ENCODE measurements around the gene GAK.

GAK gene

DNA sequence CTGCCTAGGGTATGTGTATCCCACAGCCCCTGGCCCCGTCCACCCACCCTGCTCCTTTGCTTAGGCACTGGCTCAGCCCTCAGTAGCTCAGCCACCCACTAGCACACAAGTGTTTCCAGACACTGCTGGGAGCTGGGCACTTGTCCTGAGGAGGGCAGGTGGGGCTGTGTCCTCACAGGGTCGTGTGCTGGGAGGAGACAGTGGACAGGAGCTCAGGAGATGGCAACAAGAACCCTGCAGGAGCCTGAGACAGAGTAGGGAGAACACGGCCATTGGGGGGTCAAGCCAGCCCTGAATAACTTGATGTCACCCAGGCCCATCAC is 100.7 kb downstream of the GAK start:
- DNase-seq (ENCODE audit: low spot score): no peak

DNA sequence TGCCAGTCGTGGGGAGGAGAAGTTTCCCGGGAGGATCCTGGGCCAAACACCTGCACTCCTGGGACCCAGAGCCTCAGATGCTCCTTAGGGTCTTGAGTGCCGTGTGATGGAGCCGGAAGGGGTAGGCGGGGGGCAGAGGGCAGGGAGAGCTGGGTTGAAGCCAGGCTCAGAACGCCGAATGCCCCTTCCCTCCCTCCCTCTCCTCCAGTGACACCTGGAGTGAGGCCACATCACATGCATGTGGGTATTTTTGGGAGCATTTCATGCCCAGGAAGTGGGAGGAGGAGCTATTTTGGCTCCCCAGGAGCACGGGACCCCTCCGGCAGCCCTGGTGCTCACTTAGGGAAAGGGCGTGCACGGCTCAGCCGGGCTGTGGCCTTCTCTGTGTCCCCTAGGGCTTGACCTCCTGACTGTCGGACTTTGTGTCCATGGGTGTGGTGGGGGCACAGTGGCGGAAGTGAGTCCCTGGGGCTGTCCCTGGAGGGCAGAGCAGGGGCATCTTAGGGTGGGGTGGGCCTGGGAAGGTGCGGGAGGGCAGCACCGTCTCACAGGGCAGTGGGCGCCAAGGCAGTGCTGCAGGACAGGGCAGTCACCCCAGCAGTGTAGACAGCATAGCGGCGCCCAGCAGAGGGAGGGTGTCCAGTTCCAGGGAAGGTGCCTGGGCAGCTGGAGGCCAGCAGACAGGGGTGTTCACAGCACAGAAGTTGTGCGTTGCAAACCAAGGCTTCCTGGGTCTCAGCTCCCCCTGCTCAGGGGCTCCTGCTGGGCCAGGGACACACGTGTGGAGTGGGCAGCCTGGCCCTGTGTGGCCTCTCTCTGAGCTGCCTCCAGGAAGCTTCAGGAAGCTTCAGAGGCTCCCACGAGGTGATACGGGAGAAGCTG is 101.3 kb downstream of the GAK start:
- DNase-seq (ENCODE audit: low spot score): no peak

DNA sequence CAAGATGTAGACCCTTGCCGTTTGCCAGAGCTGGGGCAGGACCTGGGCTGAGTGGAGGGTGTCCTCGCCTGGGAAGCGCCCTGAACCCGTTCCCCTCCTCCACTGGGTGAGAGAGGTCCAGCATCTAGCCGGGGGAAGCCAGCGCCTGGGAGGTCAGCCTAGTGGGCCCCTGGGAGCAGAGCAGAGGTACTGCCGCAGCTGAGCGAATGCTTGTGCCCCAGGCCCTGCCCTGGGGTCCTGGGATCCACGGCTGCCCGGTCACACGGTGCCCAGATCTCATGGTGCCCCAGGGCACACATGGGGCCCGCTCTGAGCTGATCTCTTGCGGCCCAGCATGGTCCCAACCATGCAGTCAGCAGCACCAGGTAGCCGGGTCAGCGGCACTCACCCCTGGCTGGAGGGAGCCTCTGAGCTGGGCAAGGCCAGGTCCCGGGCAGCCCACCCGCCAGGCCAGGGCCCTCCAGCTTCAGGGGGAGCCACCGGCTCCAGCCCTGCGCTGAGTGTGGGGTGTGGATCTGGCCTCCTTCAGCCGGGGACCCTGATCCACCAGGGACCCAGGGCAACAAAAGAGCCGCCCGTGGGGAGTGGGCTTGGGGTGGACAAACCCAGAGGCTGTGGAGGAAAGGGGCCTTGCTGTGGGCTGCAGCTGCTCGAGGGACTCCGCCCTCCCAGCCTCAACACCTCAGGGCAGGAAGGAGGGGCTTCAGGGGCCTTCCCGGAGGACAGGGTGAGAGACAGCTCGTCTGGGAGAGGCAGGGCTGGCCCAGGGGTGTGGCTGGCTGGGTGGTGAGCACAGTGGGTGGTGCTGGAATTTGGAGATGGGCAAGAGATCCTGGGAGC is 102.1 kb downstream of the GAK start:
- DNase-seq (ENCODE audit: low spot score): no peak

DNA sequence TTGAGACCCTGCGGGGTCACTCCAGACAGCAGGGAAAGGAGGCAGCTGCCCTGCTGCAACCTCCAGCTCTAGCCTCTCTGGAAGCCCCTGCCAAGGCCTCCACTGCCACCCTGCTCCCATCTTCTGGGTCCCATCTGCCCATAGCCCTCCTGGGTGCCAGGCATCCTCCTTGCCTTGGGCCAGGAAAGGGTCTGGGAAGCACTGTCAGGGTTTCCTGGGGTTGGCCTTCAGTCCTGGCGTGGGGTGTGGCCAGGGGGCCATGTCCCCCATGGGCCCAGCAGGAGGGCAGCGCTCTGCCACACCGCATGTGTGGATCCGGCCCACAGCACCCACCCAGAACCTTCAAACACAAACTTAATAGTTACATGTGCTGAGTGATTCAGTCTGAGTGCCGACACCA is 102.8 kb downstream of the GAK start:
- no peak for DNase-seq (ENCODE audit: low spot score)

DNA sequence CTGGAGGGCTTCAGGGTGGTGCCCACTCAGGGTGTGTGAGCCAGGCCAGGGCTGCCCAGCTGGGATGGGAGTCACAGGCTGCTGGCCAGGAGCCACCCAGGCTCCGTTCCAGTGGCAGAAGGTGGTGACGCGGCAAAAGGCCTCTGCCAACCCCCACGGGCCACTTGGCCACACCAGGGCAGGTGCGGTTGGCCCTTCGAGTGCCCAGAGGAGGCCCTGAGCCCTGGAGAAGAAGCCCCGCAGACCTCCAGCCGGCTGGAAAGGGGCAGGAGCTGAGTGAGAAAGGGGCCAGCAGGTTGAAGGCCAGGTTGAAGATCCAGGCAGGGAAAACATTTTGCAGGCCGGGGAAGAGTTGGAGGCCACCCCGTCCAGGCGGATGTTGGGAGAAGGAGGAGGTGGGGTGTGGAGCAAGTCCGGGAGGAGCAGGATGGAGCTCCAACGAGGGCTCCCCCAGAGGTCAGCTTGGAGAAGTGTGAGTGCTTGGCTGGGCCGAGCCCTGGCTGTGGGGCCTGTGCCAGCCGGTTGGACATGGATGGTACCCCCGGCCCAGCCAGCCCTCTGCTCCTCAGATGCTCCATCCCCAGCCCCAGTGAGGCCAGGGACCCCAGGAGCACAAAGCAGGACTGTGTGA is 103.4 kb downstream of the GAK start:
- DNase-seq (ENCODE audit: low spot score): peak; percentile 61

DNA sequence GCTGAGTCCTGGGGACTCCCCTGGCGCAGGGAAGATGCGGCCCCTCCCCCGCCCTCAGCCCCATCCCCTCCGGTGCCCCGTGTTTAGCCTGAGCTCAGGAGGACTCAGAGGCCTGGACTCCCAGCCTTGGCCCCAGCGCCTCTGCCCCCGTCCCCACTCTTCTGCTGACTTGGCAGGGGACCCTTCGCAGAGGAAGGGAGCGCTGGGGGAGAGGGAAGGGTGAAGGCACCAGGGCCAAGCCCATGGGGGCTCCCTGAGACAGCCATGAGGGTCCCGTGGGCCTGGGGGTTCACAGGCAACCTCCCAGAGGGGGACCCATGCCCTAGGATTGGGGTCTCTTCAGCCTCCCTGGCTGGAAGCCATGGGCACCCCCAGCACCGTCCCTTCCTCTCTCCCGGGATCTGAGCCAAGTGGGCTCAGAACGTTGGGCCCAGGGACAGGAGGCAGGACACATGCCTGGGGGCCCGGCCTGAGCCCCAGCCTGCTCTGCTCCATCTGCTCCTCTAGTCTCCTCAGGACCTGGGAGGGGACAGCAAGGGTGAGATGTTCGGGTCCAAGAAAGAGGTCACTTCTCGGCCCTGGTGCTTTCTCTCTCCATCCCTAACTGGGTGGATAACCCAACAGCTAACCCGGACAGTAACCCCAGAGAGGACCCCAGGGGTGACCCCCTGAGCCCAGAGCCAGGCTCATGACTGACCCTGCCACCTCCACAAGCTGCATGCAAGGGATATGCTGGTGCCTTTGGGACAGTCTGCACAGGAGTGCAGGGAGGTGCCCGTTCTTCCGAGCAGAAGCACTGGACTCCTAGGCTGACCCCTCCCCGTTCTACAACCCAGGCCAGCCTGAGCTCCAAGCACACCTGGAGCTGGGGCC is 104.7 kb downstream of the GAK start:
- no peak for DNase-seq (ENCODE audit: low spot score)

DNA sequence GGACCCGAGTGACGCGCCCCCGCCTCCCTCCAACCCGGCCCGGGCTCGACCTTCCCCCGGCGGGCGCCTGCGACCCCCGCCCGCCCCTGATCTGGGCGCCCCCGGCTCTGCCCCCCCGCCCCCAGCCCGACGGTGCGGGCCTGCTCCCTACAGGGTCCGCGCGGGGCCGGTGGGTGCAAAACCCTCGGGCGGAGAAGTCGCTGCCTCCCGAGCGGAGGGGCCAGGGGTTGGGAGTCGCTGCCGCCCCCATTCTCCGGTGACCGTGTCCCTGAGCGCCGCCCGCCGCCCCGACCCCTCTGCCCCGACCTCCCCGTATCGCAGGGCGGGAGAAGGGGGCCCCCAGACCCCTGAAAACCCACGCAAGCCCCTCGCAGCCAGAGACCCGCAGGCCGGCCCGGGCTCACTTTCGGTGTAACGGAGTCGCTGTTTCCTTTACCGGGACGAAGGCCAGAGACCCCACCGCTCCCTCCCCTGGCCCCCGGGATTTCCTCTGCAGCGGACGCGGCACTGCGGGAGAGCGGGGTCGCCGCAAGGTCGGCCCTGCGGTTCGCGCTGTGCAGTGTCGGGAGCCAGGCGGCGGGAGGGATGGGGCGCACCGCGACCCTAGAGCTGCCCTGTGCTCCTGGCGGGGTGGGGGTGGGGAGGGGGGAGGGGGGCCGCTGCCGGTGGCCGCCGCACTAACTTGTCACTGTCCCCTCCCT is 105.5 kb downstream of the GAK start:
- DNase-seq (ENCODE audit: low spot score): peak; percentile 32

DNA sequence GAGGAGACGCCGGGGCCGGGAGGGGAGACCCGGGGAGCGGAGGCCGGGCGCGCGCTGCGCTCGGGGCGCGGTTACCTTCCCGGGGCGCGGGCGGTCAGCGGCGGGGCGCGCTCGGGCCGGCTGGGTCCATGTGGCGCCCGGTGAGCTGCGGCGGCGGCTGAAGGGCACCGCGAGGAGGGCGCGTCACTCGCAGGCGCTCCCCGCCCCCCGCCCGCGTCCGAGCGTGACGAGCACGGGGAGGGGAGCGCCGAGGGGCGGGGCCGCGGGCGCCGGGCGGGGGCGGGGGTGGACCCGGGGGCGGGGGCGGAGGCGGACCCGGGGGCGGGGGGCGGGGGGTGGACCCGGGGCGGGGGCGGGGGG is 106.2 kb downstream of the GAK start, which contains the start of gene CPLX1:
TSS of gene CPLX1 (minus strand) at position 159 of the 360 bp plus-strand sequence. CDS start 1,607 bp downstream, outside the sequence.
- no peak for DNase-seq (ENCODE audit: low spot score)

DNA sequence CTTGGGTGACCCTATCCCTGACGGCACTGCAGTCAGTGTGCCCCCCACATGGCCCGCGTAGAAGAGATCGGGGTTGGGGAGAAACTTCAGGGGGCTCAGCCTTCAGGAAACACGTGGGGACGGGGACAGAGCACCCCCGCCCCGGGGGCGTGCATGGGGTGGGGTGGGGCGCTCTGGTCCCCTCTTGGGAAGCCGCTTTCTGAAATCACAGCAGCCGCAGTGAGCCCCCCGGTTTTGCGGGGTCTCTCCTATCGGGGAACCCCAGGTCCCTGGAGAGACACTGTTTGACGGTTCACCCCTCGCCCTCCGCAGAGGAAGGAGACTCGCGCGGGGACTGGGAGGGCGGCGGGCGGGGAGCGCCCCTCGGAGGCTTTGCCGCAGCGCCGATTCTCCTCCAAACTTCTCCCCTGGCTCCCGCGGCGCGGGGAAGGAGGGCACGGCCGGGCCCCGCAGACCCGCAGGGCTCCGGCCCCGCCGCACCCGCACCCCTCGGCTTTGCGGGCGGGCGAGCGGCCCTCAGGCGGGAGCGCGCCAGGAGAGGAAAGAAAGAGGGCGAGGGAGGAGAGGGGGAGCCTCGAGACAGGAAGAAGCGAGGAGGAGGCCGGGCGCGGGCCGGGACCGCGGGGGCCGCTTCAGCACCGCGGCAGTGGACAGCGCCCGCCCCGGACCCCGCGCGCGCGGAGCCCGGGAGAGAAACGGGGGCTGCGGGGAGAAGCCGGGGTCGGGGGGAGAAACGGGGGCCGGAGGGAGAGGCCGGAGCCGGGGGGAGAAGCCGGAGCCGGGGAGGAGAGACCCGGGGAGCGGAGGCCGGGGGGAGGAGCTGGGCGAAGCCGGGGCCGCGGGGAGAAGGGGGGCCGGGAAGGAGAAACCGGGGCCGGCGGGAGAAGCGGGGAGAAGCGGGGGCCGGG is 106.8 kb downstream of the GAK start:
- DNase-seq (ENCODE audit: low spot score): no peak

DNA sequence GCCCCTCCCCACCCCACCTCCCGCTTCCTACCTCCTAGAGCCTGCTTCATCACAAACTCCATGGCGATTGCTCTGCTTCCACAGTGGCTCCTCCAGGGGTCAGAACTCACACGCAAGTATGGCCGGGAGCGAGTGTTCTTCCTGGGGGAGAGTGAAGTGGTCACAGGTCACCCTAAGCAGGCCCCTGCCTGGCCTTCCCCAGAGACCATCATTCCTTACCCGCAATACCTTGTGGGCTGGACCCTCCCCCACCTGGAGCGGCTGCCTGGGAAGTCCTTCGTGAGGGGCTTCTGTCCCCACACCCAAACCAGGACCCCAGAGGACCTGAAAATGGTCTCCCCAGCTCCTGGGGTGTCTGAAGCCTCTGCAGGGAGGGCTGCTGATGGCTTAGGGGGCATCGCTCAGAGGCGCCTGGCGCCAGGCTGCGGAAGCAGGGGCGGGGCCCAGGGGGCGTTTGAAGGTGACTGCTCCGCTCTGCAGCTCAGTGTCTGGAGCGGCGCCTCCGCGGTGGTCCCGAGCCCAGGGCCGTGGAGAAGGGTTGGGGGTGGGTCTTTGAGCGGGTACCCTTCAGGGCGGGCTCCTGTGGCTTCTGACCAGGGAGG is 107.6 kb downstream of the GAK start:
- no peak for DNase-seq (ENCODE audit: low spot score)

DNA sequence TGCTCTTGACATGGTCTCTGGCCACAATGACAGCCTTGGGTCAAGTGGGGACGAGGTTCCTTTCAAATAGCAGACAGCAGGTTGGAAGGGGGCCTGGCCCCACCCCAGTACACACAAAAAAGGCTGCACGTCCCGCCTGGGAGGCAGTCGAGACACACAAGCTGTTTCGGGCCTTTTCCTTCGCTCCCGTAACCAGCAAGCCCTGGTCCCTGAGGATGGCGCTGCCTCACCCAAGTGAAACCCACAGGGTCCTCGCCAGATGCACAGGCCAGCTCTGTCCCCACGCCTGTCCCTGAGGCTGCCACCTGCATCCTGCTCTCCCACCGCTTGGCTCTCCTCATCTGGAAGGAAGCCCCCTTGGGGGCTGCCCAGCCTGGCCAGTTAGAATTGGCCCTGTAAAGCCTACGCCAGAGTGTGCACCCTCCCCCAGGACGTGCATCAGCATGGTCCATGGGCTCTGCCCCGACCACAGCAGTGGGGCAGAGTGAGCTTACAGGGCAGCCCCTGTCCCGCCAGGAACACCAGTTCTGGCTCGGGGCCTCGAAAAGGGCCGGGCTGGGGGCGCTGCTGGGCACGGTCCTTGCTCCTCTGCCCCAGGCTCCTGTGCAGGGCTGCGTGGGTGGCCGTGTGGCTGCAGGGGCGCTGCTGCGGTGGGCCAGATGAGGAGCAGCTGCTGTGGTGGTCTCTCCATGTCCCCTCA is 108.2 kb downstream of the GAK start:
- no peak for DNase-seq (ENCODE audit: low spot score)

DNA sequence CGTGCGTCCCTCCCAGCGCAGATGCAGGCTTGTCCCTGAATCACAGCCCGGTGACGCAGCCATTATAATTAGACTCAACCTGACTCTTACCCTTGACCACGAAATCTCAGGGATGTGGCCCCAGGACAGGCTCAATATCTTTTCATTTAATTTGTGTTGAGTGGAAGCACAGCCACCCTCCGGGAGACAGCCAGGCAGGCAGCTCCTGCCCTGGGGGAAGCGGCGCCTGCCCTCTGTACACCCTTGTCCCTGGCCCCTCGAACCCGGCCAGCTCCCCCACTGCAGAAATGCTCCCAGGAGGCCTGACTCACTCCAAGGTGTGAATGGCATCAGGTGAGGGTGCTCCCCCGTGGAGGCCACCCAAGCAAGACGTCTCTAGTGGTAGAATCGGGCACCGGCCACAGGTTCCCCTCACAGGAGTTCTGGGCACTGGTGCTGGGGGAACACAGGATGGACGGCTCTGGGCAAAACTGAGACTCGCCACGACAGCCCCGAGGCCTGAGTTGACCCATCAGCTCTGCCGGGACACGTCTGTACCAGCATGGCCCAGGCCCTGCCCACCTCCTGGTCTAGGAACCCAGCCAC is 108.8 kb downstream of the GAK start:
- DNase-seq (ENCODE audit: low spot score): no peak

DNA sequence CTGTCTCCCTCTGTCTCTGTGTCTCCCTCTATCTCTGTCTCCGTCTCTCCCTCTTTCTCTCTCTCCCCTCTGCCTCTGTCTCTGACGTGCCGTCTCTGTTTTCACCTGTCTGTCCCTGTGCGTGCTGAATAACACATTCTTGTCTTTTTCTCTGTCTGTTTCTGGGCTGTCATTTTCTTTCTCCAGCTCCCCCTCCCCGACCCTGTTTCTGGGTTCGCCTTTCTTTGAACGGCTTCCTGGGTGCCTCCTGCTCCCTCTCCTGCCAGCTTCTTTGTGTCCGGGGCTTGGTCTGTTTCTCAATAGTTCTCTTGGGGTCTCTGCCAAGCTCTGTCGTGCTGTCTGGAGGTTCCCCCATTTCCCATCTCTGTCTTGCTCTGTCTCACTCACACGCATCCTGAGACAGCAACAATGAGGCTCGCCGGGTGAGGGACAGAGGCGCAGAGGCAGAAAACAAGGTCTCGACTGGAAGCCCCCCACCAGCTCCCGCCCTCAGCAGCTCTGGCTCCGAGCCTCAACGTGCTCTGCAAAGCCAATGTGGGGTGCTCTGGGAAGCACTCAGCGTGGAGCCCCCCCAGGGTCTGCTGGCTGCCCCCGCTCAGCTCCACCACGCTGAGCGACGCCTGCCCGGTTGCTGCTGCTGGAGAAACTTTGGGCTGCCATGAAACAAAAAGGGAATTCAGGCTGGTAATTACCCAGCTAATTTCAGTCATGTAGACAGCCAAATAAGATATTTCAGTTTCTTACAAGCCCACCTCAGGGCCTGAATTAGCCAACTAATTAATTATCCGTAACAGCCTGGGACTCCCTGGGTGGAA is 109.5 kb downstream of the GAK start:
- DNase-seq (ENCODE audit: low spot score): no peak

DNA sequence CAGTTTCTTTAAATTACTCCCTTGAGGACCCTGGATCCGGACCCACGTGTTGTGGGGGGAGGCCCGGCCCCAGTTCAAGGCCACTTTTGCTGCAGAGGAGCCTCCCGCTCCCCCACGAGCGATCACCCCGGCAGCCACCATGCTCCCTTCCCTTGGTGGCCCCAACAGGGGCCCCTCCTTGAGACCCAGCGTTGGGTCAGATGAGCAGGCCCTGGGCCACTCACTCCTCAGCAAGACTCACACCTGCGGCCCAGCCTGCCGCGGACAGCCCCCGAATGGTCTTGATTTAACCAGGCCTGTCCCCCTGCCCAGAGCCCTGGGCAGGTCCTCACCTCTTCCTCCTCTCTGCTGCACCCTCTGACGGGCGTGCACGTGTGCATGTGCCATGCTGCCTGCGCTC is 110.5 kb downstream of the GAK start:
- DNase-seq (ENCODE audit: low spot score): no peak

DNA sequence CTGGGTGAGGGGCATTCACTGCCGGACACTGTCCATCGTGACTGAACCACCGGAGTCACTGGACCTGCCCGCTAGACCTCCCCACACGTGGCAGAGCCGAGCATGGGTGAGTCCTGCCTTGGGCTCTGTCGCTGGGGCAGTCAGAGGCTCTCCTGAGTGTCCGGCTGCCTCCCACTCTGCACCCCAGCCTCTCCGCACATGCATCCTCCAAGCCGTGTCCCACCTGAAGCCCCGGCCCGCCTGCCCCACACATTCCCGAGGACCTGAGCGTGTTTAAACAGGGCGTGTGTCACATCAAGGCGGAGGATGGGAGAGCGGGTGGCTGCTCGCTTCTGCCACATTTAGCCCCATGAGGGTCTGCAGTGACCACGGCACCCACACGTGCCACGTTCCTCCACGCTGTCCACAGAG is 110.9 kb downstream of the GAK start:
- DNase-seq (ENCODE audit: low spot score): no peak

DNA sequence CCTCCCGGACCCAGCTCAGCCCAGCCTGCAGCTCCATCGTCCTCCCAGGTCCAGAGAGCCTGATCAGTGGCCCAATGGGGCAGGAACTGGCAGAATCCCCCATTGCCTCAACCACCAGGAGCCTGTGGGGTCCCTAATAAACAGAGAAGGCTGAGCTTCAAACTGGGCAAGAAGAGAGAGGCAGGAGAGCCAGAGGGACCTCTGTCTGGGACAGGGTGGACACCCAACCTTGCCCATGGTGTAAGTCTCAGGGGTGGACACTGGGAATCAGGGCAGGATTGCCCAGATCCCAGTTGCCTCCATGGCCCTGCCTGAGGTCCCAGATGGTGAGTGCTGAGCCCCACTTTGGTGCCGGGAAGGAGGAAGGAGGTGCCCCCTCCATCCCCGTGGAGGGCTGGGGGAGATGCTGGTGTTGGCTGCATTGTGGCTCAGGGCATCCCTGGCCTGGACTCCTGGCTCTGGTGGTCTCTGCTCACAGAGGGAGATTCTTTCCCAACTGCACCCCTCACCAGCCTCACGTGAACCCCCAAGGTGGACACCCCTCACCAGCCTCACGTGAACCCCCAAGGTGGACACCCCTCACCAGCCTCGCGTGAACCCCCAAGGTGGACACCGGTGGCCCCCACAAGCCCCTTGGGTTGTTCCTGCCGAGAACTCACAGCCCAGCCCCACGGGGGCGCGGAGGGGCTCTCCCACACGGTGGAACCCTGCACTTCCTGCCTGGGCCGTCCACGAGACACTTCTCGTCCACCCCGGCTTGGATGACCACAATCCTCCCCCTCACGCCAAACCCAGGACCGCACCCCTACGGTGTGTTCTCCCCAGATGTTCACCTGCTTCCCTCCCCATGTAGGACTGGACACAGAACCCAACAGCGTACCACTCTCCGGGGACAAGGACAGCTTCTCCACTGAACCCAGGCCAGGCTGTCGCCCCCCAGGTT is 111.6 kb downstream of the GAK start:
- no peak for DNase-seq (ENCODE audit: low spot score)
